Measurements from ENCODE around the gene ANKRD12. TPM values are rescaled to one million over a fixed set of nuclear protein-coding genes. Genes with fewer than 3 reads are reported as not detected.

ANKRD12 gene
- total and polyA plus RNA-seq, 2 donors (not counting 1 experiment from before 2014, with no cell fraction given) = 8.0 to 183 TPM

GRCh38 chr18:9100796-9101195 is 35.8 kb upstream of the ANKRD12 start:
- Histone ChIP-seq H3K9me3 (ENCODE audit: control extremely low read depth in 1 of 3, control insufficient read depth in 2 of 3, insufficient read depth in 1 of 3, low read length in 2 of 3) (peaks cover 0 to 2% (median 0%) of the 10 kb centered on the region in 3 donors), H3K9ac (ENCODE audit: low read length) (no peak overlapping the region), H3K36me3 (replicated peaks in 1 of 2; ENCODE audit: control extremely low read depth in 1 of 2, control insufficient read depth in 1 of 2, extremely low read depth in 1 of 2, insufficient read depth in 2 of 2, low read length in 1 of 2) (peaks cover 3 to 4% of the 10 kb centered on the region in 2 experiments), H3K4me2 (replicated peaks; ENCODE audit: low read depth, low read length, poor library complexity, severe bottlenecking) (no peak overlapping the region), H4K20me1 (ENCODE audit: control insufficient read depth, insufficient read depth, low read length, poor library complexity, severe bottlenecking) (no peaks in the 10 kb centered on the region), H3K79me2 (ENCODE audit: control insufficient read depth, insufficient read depth, low read length) (peaks cover 33% of the 10 kb centered on the region), H3K4me1 (ENCODE audit: control insufficient read depth in 2 of 2, insufficient read depth in 2 of 2, low read length in 2 of 2) (peaks cover 28 to 33% of the 10 kb centered on the region in 2 donors), H3K27ac (ENCODE audit: low read length in 2 of 2) (no peak overlapping the region), H3K4me3 (ENCODE audit: control extremely low read depth in 1 of 5, extremely low read depth in 1 of 5, insufficient read depth in 1 of 5, low read depth in 2 of 5, low read length in 4 of 5) (no peak overlapping the region), H2AFZ (ENCODE audit: insufficient read depth, low read depth, low read length, poor library complexity, severe bottlenecking) (no peak overlapping the region), H3K27me3 (replicated peaks in 1 of 4; ENCODE audit: control extremely low read depth in 1 of 4, control insufficient read depth in 3 of 4, insufficient read depth in 4 of 4, low read length in 3 of 4) (no peaks in the 10 kb centered on the region)
- no CpG with 5 or more reads among the region's 3 CpGs for WGBS (ENCODE audit: insufficient coverage)
- POLR2A ChIA-PET = interaction anchor here (0.6 to 4.3 kb wide), 2 partner anchors 24 to 36 kb away, joined by 6 to 59 read pairs; partner anchors contain the start of gene ANKRD12
- Mint-ChIP-seq H3K9me3 (ENCODE audit: insufficient read depth) (no peaks in the 10 kb centered on the region), H3K27me3 (no peaks in the 10 kb centered on the region), H3K27ac (peak overlapping the region; percentile 12), H3K4me3 (peak overlapping the region; percentile 50), H3K4me1 (peaks cover 36% of the 10 kb centered on the region)
- no peak for DNase-seq
- CTCF ChIA-PET = interaction anchor here (0.8 to 3.2 kb wide), 7 partner anchors 16 to 47 kb away, joined by 3 to 27 read pairs (median 7); partner anchors contain the start of gene ANKRD12
- ATAC-seq (ENCODE audit: low read depth) = no peak
- intact Hi-C loops (cut with micrococcal nuclease) = loop anchor here (5.0 kb wide), 2 partner anchors 377 to 398 kb away; partner anchors contain the start of gene RALBP1
- TF ChIP-seq EZH2 (IDR thresholded peaks at IDR 0.05; ENCODE audit: borderline replicate concordance, insufficient read depth, low read depth, low read length, poor library complexity, severe bottlenecking) = no peak
- TF ChIP-seq, protein P1, sequence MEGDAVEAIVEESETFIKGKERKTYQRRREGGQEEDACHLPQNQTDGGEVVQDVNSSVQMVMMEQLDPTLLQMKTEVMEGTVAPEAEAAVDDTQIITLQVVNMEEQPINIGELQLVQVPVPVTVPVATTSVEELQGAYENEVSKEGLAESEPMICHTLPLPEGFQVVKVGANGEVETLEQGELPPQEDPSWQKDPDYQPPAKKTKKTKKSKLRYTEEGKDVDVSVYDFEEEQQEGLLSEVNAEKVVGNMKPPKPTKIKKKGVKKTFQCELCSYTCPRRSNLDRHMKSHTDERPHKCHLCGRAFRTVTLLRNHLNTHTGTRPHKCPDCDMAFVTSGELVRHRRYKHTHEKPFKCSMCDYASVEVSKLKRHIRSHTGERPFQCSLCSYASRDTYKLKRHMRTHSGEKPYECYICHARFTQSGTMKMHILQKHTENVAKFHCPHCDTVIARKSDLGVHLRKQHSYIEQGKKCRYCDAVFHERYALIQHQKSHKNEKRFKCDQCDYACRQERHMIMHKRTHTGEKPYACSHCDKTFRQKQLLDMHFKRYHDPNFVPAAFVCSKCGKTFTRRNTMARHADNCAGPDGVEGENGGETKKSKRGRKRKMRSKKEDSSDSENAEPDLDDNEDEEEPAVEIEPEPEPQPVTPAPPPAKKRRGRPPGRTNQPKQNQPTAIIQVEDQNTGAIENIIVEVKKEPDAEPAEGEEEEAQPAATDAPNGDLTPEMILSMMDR (IDR thresholded peaks at IDR 0.05) = no peak

Measured in B cell (primary cell).